MM.1S (cell line): Measurements from ENCODE around the gene C13orf46.

Experiments
- EZH2phosphoT487 ChIP-seq: fragments of 300-600 bp; sonication (generic); IDR thresholded peaks from 2 replicates; pipeline ENCODE4 v1.6.1; 2018; ENCODE audit warnings: antibody characterized with exemption, low read length
- TF ChIP-seq, protein P1 (sequence below): fragments of 300-600 bp; sonication (generic); IDR thresholded peaks from 2 replicates; pipeline ENCODE4 v1.5.1; 2016; ENCODE audit warnings: antibody characterized with exemption, low read length, mixed read lengths

GRCh38 chr13:113982296-113982661 lies 8.4 kb upstream of the C13orf46 start:
- TF ChIP-seq, protein P1, sequence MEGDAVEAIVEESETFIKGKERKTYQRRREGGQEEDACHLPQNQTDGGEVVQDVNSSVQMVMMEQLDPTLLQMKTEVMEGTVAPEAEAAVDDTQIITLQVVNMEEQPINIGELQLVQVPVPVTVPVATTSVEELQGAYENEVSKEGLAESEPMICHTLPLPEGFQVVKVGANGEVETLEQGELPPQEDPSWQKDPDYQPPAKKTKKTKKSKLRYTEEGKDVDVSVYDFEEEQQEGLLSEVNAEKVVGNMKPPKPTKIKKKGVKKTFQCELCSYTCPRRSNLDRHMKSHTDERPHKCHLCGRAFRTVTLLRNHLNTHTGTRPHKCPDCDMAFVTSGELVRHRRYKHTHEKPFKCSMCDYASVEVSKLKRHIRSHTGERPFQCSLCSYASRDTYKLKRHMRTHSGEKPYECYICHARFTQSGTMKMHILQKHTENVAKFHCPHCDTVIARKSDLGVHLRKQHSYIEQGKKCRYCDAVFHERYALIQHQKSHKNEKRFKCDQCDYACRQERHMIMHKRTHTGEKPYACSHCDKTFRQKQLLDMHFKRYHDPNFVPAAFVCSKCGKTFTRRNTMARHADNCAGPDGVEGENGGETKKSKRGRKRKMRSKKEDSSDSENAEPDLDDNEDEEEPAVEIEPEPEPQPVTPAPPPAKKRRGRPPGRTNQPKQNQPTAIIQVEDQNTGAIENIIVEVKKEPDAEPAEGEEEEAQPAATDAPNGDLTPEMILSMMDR, result no peak
- TF ChIP-seq EZH2phosphoT487, result no peak
